Mucosa of descending colon (tissue), 3 donors: ENCODE measurements around the gene IL7R. TPM values are rescaled to one million over a fixed set of nuclear protein-coding genes. Genes with fewer than 3 reads are reported as not detected.

ENCODE experiments used
- ATAC-seq: fragments of 200-7000 bp; cut with Tn5 transposase; one replicate; pipeline ENCODE4 v1.9.1; 2020; ENCODE audit warnings: mild to moderate bottlenecking, moderate library complexity
- DNase-seq, 3 donors: peaks; one replicate each; pipeline ENCODE4 v3.0.0-alpha.2; 2020
- H3K36me3 ChIP-seq: fragments of 200-600 bp; one replicate; pipeline ENCODE4 v1.8.0; 2021; ENCODE audit warnings: low read depth, mild to moderate bottlenecking
- H3K4me1 ChIP-seq: fragments of 200-600 bp; one replicate; pipeline ENCODE4 v1.8.0; 2021; ENCODE audit warnings: low read depth, mild to moderate bottlenecking
- H3K4me3 ChIP-seq: fragments of 200-600 bp; one replicate; pipeline ENCODE4 v1.8.0; 2021; ENCODE audit warnings: mild to moderate bottlenecking
- H3K9me3 ChIP-seq: fragments of 200-600 bp; one replicate; pipeline ENCODE4 v1.8.0; 2021; ENCODE audit warnings: mild to moderate bottlenecking
- intact Hi-C, 2 donors: fragments of 100-400 bp; cut with DNase I in 1 of 2; cut with micrococcal nuclease in 1 of 2; formaldehyde crosslinking; loops; one replicate each; pipeline versions ENCODE4 v1.11.0 to v1.11.1; 2022; cut with DNase I, micrococcal nuclease
- total RNA-seq, 3 donors: library from RNA; stranded (reverse); fragmentation: NEBNext Ultra II Directional in 2 of 3; extraction: Animal tissue kit (Norgen Biotek cat#: 25700) in 2 of 3; gene quantifications; one replicate each; pipeline versions ENCODE4 v1.2.1 to v1.2.4, GENCODE V29; 2021 to 2023
- TF ChIP-seq, protein P1 (sequence below): fragments of 200-600 bp; IDR thresholded peaks from one replicate; pipeline ENCODE4 v1.8.0; 2022; ENCODE audit warnings: antibody characterized with exemption, mild to moderate bottlenecking
- donor health status: DM: no; HTN: no; CAD: no; lungs with moderate emphysema.
- donor health status: DM: no; HTN: no; CAD: no.
- donor health status: DM: no; HTN: yes; CAD: no.

The IL7R gene
- total RNA-seq, 3 donors from 2014 or later = 6.6 to 16.9 (median 10.4) TPM

DNA sequence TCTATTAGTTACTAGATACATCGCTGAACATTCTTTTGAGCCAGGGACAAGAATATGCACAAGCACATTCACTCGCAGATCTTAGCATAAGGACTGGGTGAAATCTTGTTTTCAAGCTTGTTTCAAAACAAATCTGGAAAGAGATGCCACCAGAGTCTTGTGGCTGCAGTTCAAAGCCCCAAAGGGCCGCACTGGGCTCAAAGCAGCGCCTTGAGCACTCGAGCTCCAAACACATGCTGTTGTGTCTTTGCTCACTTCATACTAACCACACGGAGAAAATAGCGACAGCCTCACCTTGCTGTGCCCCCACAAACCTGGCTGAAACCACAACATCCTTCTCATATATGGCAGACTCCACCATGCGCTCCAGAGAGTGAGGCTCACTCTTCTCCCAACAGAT lies 34.2 kb upstream of the IL7R start:
- DNase-seq = peak; percentile 20 to 53 (median 27)

DNA sequence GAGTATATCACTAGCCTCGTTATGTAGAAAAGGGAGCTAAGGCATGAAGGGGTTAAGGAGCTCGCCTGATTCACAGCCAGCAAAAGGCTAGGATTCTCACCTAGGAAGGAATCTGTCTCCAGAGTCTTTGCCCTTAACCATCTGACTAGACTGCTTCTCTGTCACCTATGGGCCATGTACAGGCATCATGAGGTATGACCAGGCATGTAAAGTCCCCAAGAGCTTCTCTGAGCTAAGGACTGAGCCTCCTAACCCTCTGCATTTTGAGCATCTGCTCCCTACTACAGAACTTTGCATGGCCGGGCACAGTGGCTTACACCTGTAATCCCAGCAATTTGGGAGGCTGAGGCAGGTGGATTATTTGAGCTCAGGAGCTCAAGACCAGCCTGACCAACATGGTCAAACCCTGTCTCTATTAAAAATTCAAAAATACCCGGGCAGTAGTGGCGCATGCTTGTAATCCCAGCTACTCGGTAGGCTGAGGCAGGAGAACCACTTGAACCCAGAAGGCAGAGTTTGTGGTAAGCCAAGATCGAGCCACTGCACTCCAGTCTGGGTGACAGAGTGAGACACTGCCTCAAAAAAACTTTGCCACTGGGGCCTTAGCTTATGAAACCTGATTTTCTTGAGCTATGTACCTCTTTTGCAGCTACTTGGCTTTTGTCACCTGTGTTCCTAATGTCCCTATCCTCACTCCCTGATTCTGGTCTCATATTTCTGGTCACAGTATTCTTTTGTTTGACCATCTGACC lies 33.2 kb upstream of the IL7R start:
- DNase-seq = no peak
- intact Hi-C loops = no loop called here
- no peaks in the 10 kb centered on the region for H3K9me3 ChIP-seq
- TF ChIP-seq, protein P1, sequence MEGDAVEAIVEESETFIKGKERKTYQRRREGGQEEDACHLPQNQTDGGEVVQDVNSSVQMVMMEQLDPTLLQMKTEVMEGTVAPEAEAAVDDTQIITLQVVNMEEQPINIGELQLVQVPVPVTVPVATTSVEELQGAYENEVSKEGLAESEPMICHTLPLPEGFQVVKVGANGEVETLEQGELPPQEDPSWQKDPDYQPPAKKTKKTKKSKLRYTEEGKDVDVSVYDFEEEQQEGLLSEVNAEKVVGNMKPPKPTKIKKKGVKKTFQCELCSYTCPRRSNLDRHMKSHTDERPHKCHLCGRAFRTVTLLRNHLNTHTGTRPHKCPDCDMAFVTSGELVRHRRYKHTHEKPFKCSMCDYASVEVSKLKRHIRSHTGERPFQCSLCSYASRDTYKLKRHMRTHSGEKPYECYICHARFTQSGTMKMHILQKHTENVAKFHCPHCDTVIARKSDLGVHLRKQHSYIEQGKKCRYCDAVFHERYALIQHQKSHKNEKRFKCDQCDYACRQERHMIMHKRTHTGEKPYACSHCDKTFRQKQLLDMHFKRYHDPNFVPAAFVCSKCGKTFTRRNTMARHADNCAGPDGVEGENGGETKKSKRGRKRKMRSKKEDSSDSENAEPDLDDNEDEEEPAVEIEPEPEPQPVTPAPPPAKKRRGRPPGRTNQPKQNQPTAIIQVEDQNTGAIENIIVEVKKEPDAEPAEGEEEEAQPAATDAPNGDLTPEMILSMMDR = no peak
- H3K36me3 ChIP-seq = no peaks in the 10 kb centered on the region
- no peak overlapping the region for H3K4me3 ChIP-seq
- no peak for ATAC-seq
- H3K4me1 ChIP-seq = no peaks in the 10 kb centered on the region

More for the DNA sequence above, 34.2 kb upstream of the IL7R start:
- no peaks in the 10 kb centered on the region for H3K9me3 ChIP-seq
- peak; percentile 71 for ATAC-seq
- H3K4me3 ChIP-seq = no peak overlapping the region
- intact Hi-C loops = no loop called here
- no peaks in the 10 kb centered on the region for H3K36me3 ChIP-seq
- TF ChIP-seq, protein P1 = no peak
- H3K4me1 ChIP-seq = no peaks in the 10 kb centered on the region

GRCh38 chr5:35826056-35826455 lies 30.6 kb upstream of the IL7R start:
- Histone ChIP-seq H3K36me3 (no peaks in the 10 kb centered on the region), H3K4me3 (no peak overlapping the region), H3K9me3 (no peaks in the 10 kb centered on the region), H3K4me1 (no peaks in the 10 kb centered on the region)
- no peak for ATAC-seq
- TF ChIP-seq, protein P1 = no peak
- DNase-seq = no peak
- intact Hi-C loops = no loop called here

- intact Hi-C loops = no loop called here
- ATAC-seq = peak; percentile 9
- no peaks in the 10 kb centered on the region for H3K9me3 ChIP-seq
These were observed 30.1 kb upstream of the IL7R start for GRCh38 chr5:35826554-35826953.

GRCh38 chr5:35828082-35828598 lies 28.6 kb upstream of the IL7R start:
- Histone ChIP-seq H3K9me3 (no peaks in the 10 kb centered on the region), H3K36me3 (no peaks in the 10 kb centered on the region), H3K4me1 (no peaks in the 10 kb centered on the region), H3K4me3 (no peak overlapping the region)
- intact Hi-C loops = no loop called here
- ATAC-seq (no peak), DNase-seq (no peak)
- TF ChIP-seq, protein P1 = no peak

More at GRCh38 chr5:35826554-35826953, 30.1 kb upstream of the IL7R start:
- no peak for DNase-seq
- TF ChIP-seq, protein P1 = no peak
- no peaks in the 10 kb centered on the region for H3K4me1 ChIP-seq
- no peak overlapping the region for H3K4me3 ChIP-seq
- no peaks in the 10 kb centered on the region for H3K36me3 ChIP-seq
